ENCODE measurements around the gene DGUOK.

The DGUOK gene

DNA sequence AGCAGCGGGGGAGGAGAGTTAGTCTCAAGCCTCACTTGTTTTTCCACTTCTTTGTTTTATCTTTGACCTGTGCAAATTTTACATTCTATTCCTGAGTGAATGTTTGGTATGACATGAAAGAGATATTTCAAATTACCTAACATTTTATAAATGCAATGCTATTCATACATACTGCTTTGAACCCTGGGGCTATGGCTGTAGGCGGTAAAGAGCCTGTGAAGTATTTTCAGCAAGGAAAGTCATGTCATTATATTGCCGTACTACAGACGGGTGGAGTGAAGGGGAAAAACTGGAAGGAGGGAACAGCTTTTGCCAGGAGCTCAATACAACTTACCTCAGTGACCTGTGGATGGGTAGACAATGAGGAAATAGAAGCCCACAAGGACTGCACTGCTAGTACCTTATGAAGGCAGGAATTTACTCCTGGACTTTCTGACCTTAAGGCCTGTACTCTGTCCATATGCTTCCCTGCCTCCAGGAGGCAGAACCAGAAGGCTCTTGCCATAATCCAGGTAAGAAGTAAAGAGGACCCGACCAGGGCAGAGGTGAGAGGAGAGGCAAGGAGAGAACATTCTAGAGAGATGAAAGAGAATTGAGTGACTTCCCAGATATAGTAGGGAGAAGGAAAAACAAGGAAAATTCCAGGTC is 29.7 kb downstream of the DGUOK start:
- Histone ChIP-seq H3K79me2 (ENCODE audit: control insufficient read depth, insufficient read depth, low read length, poor library complexity) (no peaks in the 10 kb centered on the region), H3K79me1 (ENCODE audit: low read length) (no peaks in the 10 kb centered on the region), H3K4ac (ENCODE audit: low read depth, low read length) (no peak overlapping the region), H3K23ac (ENCODE audit: low read length) (no peak overlapping the region), H2BK12ac (ENCODE audit: low read length) (no peak overlapping the region), H3K27ac (ENCODE audit: low read depth, low read length) (no peak overlapping the region), H2AK5ac (ENCODE audit: low read length) (no peak overlapping the region), H3K4me1 (ENCODE audit: control insufficient read depth in 1 of 2, insufficient read depth in 2 of 2, low read length in 2 of 2) (no peaks in the 10 kb centered on the region), H3K9me3 (ENCODE audit: insufficient read depth, low read depth, low read length) (no peaks in the 10 kb centered on the region), H3K18ac (ENCODE audit: low read length) (no peak overlapping the region), H3K36me3 (ENCODE audit: control insufficient read depth in 1 of 2, insufficient read depth in 2 of 2, low read length in 2 of 2) (peaks cover 22 to 53% of the 10 kb centered on the region in 2 experiments), H3K9ac (ENCODE audit: low read length) (no peak overlapping the region), H2AFZ (ENCODE audit: insufficient read depth, low read length, poor library complexity) (no peak overlapping the region), H3K14ac (ENCODE audit: low read length) (no peak overlapping the region), H4K8ac (ENCODE audit: low read depth, low read length) (no peak overlapping the region), H2BK120ac (ENCODE audit: insufficient read depth, low read length, poor library complexity) (no peak overlapping the region), H4K12ac (ENCODE audit: low read depth, low read length) (no peak overlapping the region), H3K27me3 (ENCODE audit: insufficient read depth, low read length) (no peaks in the 10 kb centered on the region), H2BK5ac (ENCODE audit: low read depth, low read length, poor library complexity) (no peak overlapping the region), H3K4me2 (ENCODE audit: low read length) (no peak overlapping the region), H4K91ac (ENCODE audit: low read depth, low read length) (no peak overlapping the region), H3K4me3 (ENCODE audit: low read depth, low read length) (no peak overlapping the region)
- DNase-seq: peak; percentile 90 to 96
- no CpG with 5 or more reads among the region's 5 CpGs for WGBS (ENCODE audit: extremely low coverage, insufficient coverage, insufficient read length)

DNA sequence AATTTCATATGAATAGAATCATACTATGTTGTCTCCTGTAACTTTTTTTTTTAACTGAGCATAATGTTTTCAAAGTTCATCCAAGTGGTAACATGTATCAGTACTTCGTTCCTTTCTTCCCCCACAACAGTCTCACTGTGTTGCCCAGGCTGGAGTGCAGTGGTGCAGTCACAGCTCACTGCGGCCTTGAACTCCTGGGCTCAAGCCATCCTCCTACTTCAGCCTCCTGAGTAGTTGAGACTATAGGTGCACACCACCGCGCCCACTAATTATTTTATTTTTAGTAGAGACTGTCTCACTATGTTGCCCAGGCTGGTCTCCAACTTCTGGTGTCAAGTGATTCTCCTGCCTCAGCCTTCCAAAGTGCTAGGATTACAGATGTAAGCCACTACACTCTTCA is 34.6 kb downstream of the DGUOK start:
- H3K27me3 ChIP-seq (ENCODE audit: insufficient read depth, low read length): no peaks in the 10 kb centered on the region
- H3K79me2 ChIP-seq (ENCODE audit: control insufficient read depth, insufficient read depth, low read length, poor library complexity): no peaks in the 10 kb centered on the region
- H2BK120ac ChIP-seq (ENCODE audit: insufficient read depth, low read length, poor library complexity): no peak overlapping the region
- no peaks in the 10 kb centered on the region for H3K9me3 ChIP-seq (ENCODE audit: insufficient read depth, low read depth, low read length)
- H3K79me1 ChIP-seq (ENCODE audit: low read length): no peaks in the 10 kb centered on the region
- H3K4me2 ChIP-seq (ENCODE audit: low read length): no peak overlapping the region
- DNase-seq: no peak
- no peak overlapping the region for H3K18ac ChIP-seq (ENCODE audit: low read length)
- H2BK12ac ChIP-seq (ENCODE audit: low read length): no peak overlapping the region
- no peak overlapping the region for H3K14ac ChIP-seq (ENCODE audit: low read length)
- no peak overlapping the region for H4K91ac ChIP-seq (ENCODE audit: low read depth, low read length)
- no peaks in the 10 kb centered on the region for H3K4me1 ChIP-seq (ENCODE audit: control insufficient read depth in 1 of 2, insufficient read depth in 2 of 2, low read length in 2 of 2)
- H3K36me3 ChIP-seq (ENCODE audit: control insufficient read depth in 1 of 2, insufficient read depth in 2 of 2, low read length in 2 of 2): peaks cover 4 to 26% of the 10 kb centered on the region in 2 experiments
- no peak overlapping the region for H3K9ac ChIP-seq (ENCODE audit: low read length)
- no peak overlapping the region for H4K12ac ChIP-seq (ENCODE audit: low read depth, low read length)
- H3K4me3 ChIP-seq (ENCODE audit: low read depth, low read length): no peak overlapping the region
- H3K23ac ChIP-seq (ENCODE audit: low read length): no peak overlapping the region
- no peak overlapping the region for H2AFZ ChIP-seq (ENCODE audit: insufficient read depth, low read length, poor library complexity)
- H3K27ac ChIP-seq (ENCODE audit: low read depth, low read length): no peak overlapping the region
- H2AK5ac ChIP-seq (ENCODE audit: low read length): no peak overlapping the region
- no peak overlapping the region for H2BK5ac ChIP-seq (ENCODE audit: low read depth, low read length, poor library complexity)
- H4K8ac ChIP-seq (ENCODE audit: low read depth, low read length): no peak overlapping the region
- no peak overlapping the region for H3K4ac ChIP-seq (ENCODE audit: low read depth, low read length)
- no CpG with 5 or more reads among the region's 4 CpGs for WGBS (ENCODE audit: extremely low coverage, insufficient coverage, insufficient read length)

DNA sequence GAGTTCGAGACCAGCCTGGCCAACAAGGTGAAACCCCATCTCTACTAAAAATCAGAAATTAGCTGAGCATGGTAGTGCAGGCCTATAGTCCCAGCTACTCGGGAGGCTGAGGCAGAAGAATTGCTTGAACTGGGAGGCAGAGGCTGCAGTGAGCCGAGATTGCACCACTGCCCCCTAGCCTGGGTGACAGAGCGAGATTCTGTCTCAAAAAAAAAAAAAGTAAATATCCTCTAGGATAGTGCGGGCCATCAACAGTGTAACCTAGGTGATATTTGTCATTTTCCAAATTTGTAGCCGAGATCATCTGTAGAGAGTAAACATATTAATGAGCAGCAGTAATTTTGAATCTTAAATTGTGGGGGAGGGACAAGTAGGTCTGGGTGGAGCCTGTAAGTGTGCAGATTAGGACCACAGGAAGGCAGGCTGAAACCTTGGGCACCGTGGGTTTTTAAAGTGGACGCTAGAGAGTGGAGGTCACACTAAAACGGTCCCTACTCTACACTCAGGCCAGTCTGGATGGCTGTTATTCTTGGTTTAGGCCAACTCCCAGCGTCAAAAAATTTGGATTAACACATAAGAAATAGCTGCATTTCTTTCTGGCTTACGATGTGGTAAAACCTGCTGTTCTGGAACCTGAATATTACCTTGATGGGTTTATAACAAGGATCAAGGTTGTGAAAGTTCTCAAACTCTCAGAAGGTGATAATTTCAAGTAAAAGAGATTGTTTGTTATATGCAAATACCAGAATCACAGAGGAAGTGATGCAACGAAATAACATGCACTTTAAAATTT is 35.3 kb downstream of the DGUOK start:
- Histone ChIP-seq H3K27ac (ENCODE audit: low read depth, low read length) (no peak overlapping the region), H3K27me3 (ENCODE audit: insufficient read depth, low read length) (no peaks in the 10 kb centered on the region), H3K9ac (ENCODE audit: low read length) (no peak overlapping the region), H4K8ac (ENCODE audit: low read depth, low read length) (no peak overlapping the region), H2BK12ac (ENCODE audit: low read length) (no peak overlapping the region), H3K14ac (ENCODE audit: low read length) (no peak overlapping the region), H3K79me1 (ENCODE audit: low read length) (no peaks in the 10 kb centered on the region), H3K79me2 (ENCODE audit: control insufficient read depth, insufficient read depth, low read length, poor library complexity) (no peaks in the 10 kb centered on the region), H2AK5ac (ENCODE audit: low read length) (no peak overlapping the region), H4K12ac (ENCODE audit: low read depth, low read length) (no peak overlapping the region), H4K91ac (ENCODE audit: low read depth, low read length) (no peak overlapping the region), H3K4me2 (ENCODE audit: low read length) (no peak overlapping the region), H3K23ac (ENCODE audit: low read length) (no peak overlapping the region), H3K4me1 (ENCODE audit: control insufficient read depth in 1 of 2, insufficient read depth in 2 of 2, low read length in 2 of 2) (no peaks in the 10 kb centered on the region), H2BK120ac (ENCODE audit: insufficient read depth, low read length, poor library complexity) (no peak overlapping the region), H3K9me3 (ENCODE audit: insufficient read depth, low read depth, low read length) (no peaks in the 10 kb centered on the region), H3K4ac (ENCODE audit: low read depth, low read length) (no peak overlapping the region), H3K18ac (ENCODE audit: low read length) (no peak overlapping the region), H3K4me3 (ENCODE audit: low read depth, low read length) (no peak overlapping the region), H3K36me3 (ENCODE audit: control insufficient read depth in 1 of 2, insufficient read depth in 2 of 2, low read length in 2 of 2) (peaks cover 2 to 20% of the 10 kb centered on the region in 2 experiments), H2BK5ac (ENCODE audit: low read depth, low read length, poor library complexity) (no peak overlapping the region), H2AFZ (ENCODE audit: insufficient read depth, low read length, poor library complexity) (no peak overlapping the region)
- peak; percentile 65 to 96 for DNase-seq
- no CpG with 5 or more reads among the region's 12 CpGs for WGBS (ENCODE audit: extremely low coverage, insufficient coverage, insufficient read length)

DNA sequence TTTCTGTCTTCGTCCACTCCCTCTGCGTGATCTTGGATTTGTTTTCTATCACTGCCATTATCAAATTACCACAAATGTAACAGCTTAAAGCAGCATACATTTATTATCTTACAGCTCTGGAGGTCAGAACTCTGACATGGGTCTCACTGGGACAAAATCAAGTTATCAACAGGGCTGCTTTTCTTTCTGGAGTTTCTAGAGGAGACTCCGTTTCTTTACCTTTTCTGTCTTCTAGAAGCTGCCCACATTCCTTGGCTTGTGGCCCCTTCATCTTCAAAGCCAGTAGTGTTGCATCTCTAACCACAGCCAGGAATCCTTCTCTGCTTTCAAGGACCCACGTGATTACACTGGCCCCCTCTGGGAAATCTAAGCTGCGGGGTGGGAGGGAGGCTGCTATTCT is 36.1 kb downstream of the DGUOK start:
- H3K4me1 ChIP-seq (ENCODE audit: control insufficient read depth in 1 of 2, insufficient read depth in 2 of 2, low read length in 2 of 2): no peaks in the 10 kb centered on the region
- H4K91ac ChIP-seq (ENCODE audit: low read depth, low read length): no peak overlapping the region
- H3K4me3 ChIP-seq (ENCODE audit: low read depth, low read length): no peak overlapping the region
- no peak for DNase-seq
- no peak overlapping the region for H3K14ac ChIP-seq (ENCODE audit: low read length)
- H3K18ac ChIP-seq (ENCODE audit: low read length): no peak overlapping the region
- H3K9me3 ChIP-seq (ENCODE audit: insufficient read depth, low read depth, low read length): no peaks in the 10 kb centered on the region
- no peak overlapping the region for H4K8ac ChIP-seq (ENCODE audit: low read depth, low read length)
- no peak overlapping the region for H3K4ac ChIP-seq (ENCODE audit: low read depth, low read length)
- H3K4me2 ChIP-seq (ENCODE audit: low read length): no peak overlapping the region
- H2BK5ac ChIP-seq (ENCODE audit: low read depth, low read length, poor library complexity): no peak overlapping the region
- H3K27ac ChIP-seq (ENCODE audit: low read depth, low read length): no peak overlapping the region
- H2AK5ac ChIP-seq (ENCODE audit: low read length): no peak overlapping the region
- H3K79me2 ChIP-seq (ENCODE audit: control insufficient read depth, insufficient read depth, low read length, poor library complexity): no peaks in the 10 kb centered on the region
- H4K12ac ChIP-seq (ENCODE audit: low read depth, low read length): no peak overlapping the region
- no peak overlapping the region for H2AFZ ChIP-seq (ENCODE audit: insufficient read depth, low read length, poor library complexity)
- H3K36me3 ChIP-seq (ENCODE audit: control insufficient read depth in 1 of 2, insufficient read depth in 2 of 2, low read length in 2 of 2): peaks cover 1 to 16% of the 10 kb centered on the region in 2 experiments
- no peak overlapping the region for H3K9ac ChIP-seq (ENCODE audit: low read length)
- H3K27me3 ChIP-seq (ENCODE audit: insufficient read depth, low read length): no peaks in the 10 kb centered on the region
- no peak overlapping the region for H2BK12ac ChIP-seq (ENCODE audit: low read length)
- no peak overlapping the region for H3K23ac ChIP-seq (ENCODE audit: low read length)
- H3K79me1 ChIP-seq (ENCODE audit: low read length): no peaks in the 10 kb centered on the region
- no peak overlapping the region for H2BK120ac ChIP-seq (ENCODE audit: insufficient read depth, low read length, poor library complexity)
- WGBS (ENCODE audit: extremely low coverage, insufficient coverage, insufficient read length): no CpG with 5 or more reads among the region's 5 CpGs
